Natural killer cell (primary cell): Measurements from ENCODE around the gene ZNF777. TPM values are rescaled to one million over a fixed set of nuclear protein-coding genes. Genes with fewer than 3 reads are reported as not detected.
A peak's percentile ranks its signal among the peaks of the same experiment; 100 is the strongest.

Source experiments
- ATAC-seq, 3 donors: fragments of 150-1000 bp in 2 of 3; fragments of 200-7000 bp in 1 of 3; cut with Tn5 transposase; 1 replicate in 1 of 3; 2 replicates in 2 of 3; pipeline ENCODE4 v1.10.0; 2021; ENCODE audit warnings: mild to moderate bottlenecking in 2 of 3, moderate library complexity in 2 of 3
- DNase-seq, 2 donors: peaks; one replicate each; pipeline versions ENCODE4 v3.0.0 to v3.0.0-alpha.2; 2013 to 2021; ENCODE audit warnings: mixed read lengths in 1 of 2
- H3K27ac ChIP-seq: one replicate; pipeline ENCODE4 v1.5.1; 2013; ENCODE audit warnings: mild to moderate bottlenecking, low read length
- H3K27me3 ChIP-seq: one replicate; pipeline ENCODE4 v1.6.1; 2013; ENCODE audit warnings: low read length; ENCODE audit not compliant: control insufficient read depth, insufficient read depth
- H3K36me3 ChIP-seq: one replicate; pipeline ENCODE4 v1.6.1; 2013; ENCODE audit warnings: low read length; ENCODE audit not compliant: control insufficient read depth, insufficient read depth
- H3K4me1 ChIP-seq: one replicate; pipeline ENCODE4 v1.6.1; 2013; ENCODE audit warnings: low read length; ENCODE audit not compliant: control insufficient read depth, insufficient read depth
- H3K4me3 ChIP-seq: one replicate; pipeline ENCODE4 v1.5.1; 2013; ENCODE audit warnings: low read length
- H3K9me3 ChIP-seq: one replicate; pipeline ENCODE4 v1.6.1; 2013; ENCODE audit warnings: low read length; ENCODE audit not compliant: control insufficient read depth, insufficient read depth
- H3K27ac Mint-ChIP-seq, 2 donors: one replicate each; pipeline ENCODE4 v1.8.0; 2022; ENCODE audit warnings: mild to moderate bottlenecking in 2 of 2, mixed read lengths in 2 of 2, moderate library complexity in 1 of 2
- H3K27me3 Mint-ChIP-seq, 2 donors: one replicate each; pipeline ENCODE4 v1.8.0; 2022; ENCODE audit warnings: low read depth in 2 of 2, mixed read lengths in 2 of 2
- H3K36me3 Mint-ChIP-seq: one replicate; pipeline ENCODE4 v1.8.0; 2022; ENCODE audit warnings: mixed read lengths
- H3K4me1 Mint-ChIP-seq, 2 donors: one replicate each; pipeline ENCODE4 v1.8.0; 2022; ENCODE audit warnings: mixed read lengths in 2 of 2
- H3K4me3 Mint-ChIP-seq: one replicate; pipeline ENCODE4 v1.8.0; 2022; ENCODE audit warnings: mild to moderate bottlenecking, moderate library complexity, mixed read lengths
- H3K9me3 Mint-ChIP-seq, 2 donors: one replicate each; pipeline ENCODE4 v1.8.0; 2022; ENCODE audit warnings: mixed read lengths in 2 of 2
- WGBS: methylation state at CpG from one replicate; pipeline ENCODE4 v1.1.7; 2013; ENCODE audit warnings: missing lambda C conversion rate; ENCODE audit not compliant: insufficient coverage; 5-methylcytosine and 5-hydroxymethylcytosine counted together
- intact Hi-C: fragments of 100-400 bp; cut with micrococcal nuclease; formaldehyde crosslinking; loops from one replicate; pipeline ENCODE4 v1.14.2; 2022
- total RNA-seq, 4 donors: library from RNA; stranded (reverse); fragments of 120-200 nt in 1 of 4; gene quantifications; one replicate each; pipeline versions ENCODE4 v1.2.3 to v1.2.4, GENCODE V29; 2013 to 2022
- TF ChIP-seq, protein P1 (sequence below): fragments of 200-600 bp; IDR thresholded peaks from one replicate; pipeline ENCODE4 v1.8.0; 2022; ENCODE audit warnings: antibody characterized with exemption

The ZNF777 gene
- total RNA-seq, 3 donors from 2014 or later (not counting 1 experiment from before 2014, with no cell fraction given): 14.6 to 18.2 (median 17.2) TPM

DNA sequence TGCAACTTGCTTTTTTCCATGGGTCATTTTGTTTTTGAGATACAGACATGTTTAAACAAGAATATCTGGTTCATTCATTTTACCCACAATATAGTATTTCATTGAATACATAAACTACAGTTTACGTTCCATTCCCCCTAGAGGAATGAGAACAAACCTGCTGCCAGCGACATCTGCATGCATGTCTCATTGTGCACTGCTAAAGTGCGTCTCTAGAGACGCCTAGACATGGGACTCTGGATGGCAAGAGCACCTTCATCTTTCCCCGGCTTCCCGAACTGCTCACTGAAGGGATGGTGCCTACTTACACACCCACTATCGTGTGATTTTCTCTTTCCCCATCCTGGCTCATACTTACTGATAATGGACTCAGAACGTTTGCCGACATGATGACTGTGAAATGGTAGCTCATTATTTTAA lies 1.2 kb upstream of the ZNF777 start:
- peaks cover 14 to 37% of the 10 kb centered on the region in 2 donors for H3K27me3 Mint-ChIP-seq
- peak overlapping the region; percentile 84 for H3K4me3 Mint-ChIP-seq
- Histone ChIP-seq H3K4me1 (peaks cover 15% of the 10 kb centered on the region), H3K27me3 (peaks cover 4% of the 10 kb centered on the region), H3K27ac (no peak overlapping the region), H3K36me3 (no peaks in the 10 kb centered on the region), H3K4me3 (no peak overlapping the region), H3K9me3 (no peaks in the 10 kb centered on the region)
- no peak for DNase-seq
- peaks cover 24% of the 10 kb centered on the region in 2 donors for H3K4me1 Mint-ChIP-seq
- H3K9me3 Mint-ChIP-seq: no peaks in the 10 kb centered on the region
- ATAC-seq: no peak
- TF ChIP-seq, protein P1, sequence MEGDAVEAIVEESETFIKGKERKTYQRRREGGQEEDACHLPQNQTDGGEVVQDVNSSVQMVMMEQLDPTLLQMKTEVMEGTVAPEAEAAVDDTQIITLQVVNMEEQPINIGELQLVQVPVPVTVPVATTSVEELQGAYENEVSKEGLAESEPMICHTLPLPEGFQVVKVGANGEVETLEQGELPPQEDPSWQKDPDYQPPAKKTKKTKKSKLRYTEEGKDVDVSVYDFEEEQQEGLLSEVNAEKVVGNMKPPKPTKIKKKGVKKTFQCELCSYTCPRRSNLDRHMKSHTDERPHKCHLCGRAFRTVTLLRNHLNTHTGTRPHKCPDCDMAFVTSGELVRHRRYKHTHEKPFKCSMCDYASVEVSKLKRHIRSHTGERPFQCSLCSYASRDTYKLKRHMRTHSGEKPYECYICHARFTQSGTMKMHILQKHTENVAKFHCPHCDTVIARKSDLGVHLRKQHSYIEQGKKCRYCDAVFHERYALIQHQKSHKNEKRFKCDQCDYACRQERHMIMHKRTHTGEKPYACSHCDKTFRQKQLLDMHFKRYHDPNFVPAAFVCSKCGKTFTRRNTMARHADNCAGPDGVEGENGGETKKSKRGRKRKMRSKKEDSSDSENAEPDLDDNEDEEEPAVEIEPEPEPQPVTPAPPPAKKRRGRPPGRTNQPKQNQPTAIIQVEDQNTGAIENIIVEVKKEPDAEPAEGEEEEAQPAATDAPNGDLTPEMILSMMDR: no peak
- H3K27ac Mint-ChIP-seq: no peak overlapping the region
- WGBS: 97% methylated on average over 7 of the region's 9 CpGs
- intact Hi-C loops: no loop called here
- no peaks in the 10 kb centered on the region for H3K36me3 Mint-ChIP-seq

DNA sequence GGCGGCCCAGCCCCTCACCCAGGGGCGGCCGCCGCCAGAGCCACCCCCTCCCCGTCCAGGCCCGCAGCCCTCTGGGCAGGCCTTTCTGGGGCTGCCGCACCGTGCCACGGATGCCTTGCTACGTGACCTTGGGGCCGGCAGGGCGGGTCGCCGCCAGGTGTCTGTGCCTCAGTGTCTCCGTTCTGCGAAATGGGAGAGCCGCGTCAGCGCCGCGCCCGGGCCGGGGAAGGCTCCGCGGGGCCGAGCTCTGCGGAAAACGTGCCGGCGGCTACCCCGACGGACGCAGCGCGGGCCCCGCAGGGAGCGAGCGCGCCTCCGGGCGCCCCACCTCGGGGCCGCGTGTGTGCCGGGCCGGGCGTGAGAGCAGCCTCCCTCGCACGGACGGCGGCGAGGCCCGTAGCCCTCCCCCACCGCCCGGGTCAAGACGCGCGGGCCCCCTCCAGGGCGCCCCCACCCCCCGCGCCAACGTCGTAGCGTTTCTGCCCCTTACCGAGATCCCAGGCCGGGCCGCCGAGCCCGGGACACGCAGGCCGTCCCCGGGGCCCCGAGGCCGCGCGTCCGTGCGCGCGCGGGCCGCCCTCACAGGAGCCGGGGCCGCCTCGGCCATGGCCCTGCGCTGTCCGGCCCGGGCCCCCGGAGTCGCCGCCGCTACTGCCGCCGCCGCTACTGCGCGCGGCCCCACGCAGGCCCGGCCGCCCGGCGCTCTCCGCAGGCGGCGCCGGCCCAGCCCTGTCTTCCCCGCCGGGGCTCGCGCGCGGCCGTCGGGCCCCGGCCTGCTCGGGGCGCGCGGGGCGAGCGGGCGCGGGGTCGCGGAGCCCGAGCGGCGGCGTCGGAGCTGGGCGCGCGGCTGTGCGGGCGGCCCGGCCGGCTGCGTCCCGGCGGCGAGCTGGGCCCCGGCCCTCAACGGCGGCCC lies 1.1 kb downstream of the ZNF777 start:
- Histone ChIP-seq H3K27me3 (peaks cover 4% of the 10 kb centered on the region), H3K27ac (no peak overlapping the region), H3K4me3 (no peak overlapping the region), H3K36me3 (peaks cover 14% of the 10 kb centered on the region), H3K4me1 (peaks cover 15% of the 10 kb centered on the region), H3K9me3 (no peaks in the 10 kb centered on the region)
- H3K4me3 Mint-ChIP-seq: no peak overlapping the region
- TF ChIP-seq, protein P1: no peak
- H3K36me3 Mint-ChIP-seq: no peaks in the 10 kb centered on the region
- no peak for DNase-seq
- peaks cover 30 to 38% of the 10 kb centered on the region in 2 donors for H3K4me1 Mint-ChIP-seq
- intact Hi-C loops: loop anchor here (1.0 kb wide), 2 partner anchors 37 to 38 kb away; partner anchors contain the start of gene ZNF746
- peaks cover 14 to 21% of the 10 kb centered on the region in 2 donors for H3K27me3 Mint-ChIP-seq
- no peak overlapping the region for H3K27ac Mint-ChIP-seq
- no peaks in the 10 kb centered on the region for H3K9me3 Mint-ChIP-seq
- peak; percentile 36 to 47 (median 45) for ATAC-seq
- WGBS: 2% methylated on average over 145 of the region's 145 CpGs

DNA sequence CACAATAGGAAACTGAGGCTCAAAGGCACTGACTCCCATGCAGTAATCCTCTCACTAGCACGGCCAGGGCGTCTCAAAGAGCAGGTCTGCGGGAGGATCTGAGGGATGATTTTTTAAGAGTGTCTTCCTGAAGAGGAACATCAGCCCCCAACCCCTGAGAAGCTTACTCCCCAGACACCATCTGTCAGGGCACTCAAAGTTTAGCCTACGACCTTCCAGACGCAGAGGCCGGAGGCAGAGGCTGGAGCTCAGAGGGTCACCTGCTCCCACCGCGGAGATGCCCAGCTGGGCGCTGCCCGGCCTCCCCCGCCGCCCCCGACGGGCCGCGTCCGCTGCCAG lies 1.7 kb downstream of the ZNF777 start:
- Mint-ChIP-seq H3K9me3 (no peaks in the 10 kb centered on the region), H3K27me3 (peaks cover 8 to 15% of the 10 kb centered on the region in 2 donors), H3K4me1 (peaks cover 30 to 38% of the 10 kb centered on the region in 2 donors), H3K4me3 (peak overlapping the region; percentile 83), H3K36me3 (no peaks in the 10 kb centered on the region), H3K27ac (no peak overlapping the region)
- 53% methylated on average over 15 of the region's 17 CpGs for WGBS
- peaks cover 4% of the 10 kb centered on the region for H3K27me3 ChIP-seq
- H3K9me3 ChIP-seq: no peaks in the 10 kb centered on the region
- intact Hi-C loops: no loop called here
- ATAC-seq (no peak), DNase-seq (no peak)
- no peak overlapping the region for H3K4me3 ChIP-seq
- no peak overlapping the region for H3K27ac ChIP-seq
- H3K36me3 ChIP-seq: peaks cover 18% of the 10 kb centered on the region
- TF ChIP-seq, protein P1: no peak
- peaks cover 15% of the 10 kb centered on the region for H3K4me1 ChIP-seq
